Uterus (tissue), 2 donors: ENCODE results near the gene MBD5.

ENCODE experiments used
- CTCF ChIP-seq, 4 experiments: fragments of 200-600 bp in 2 of 4; fragments of 450-650 bp in 2 of 4; sonication (generic) in 2 of 4; IDR thresholded peaks; one replicate each; pipeline ENCODE4 v1.5.1; 2016 to 2019; ENCODE audit warnings: antibody characterized with exemption in 4 of 4, mild to moderate bottlenecking in 2 of 4, moderate library complexity in 1 of 4
- POLR2A ChIP-seq, 2 donors: fragments of 450-650 bp; IDR thresholded peaks; one replicate each; pipeline ENCODE4 v1.6.1; 2016; ENCODE audit warnings: antibody characterized with exemption in 2 of 2, mild to moderate bottlenecking in 1 of 2, moderate library complexity in 1 of 2

GRCh38 chr2:148513427-148513826 lies 492.5 kb downstream of the MBD5 start:
- no peak for TF ChIP-seq CTCF (IDR thresholded peaks at IDR 0.05)
- TF ChIP-seq POLR2A (IDR thresholded peaks at IDR 0.05): no peak
